ENCODE results near the gene CRIM1. TPM values are rescaled to one million over a fixed set of nuclear protein-coding genes. Genes with fewer than 3 reads are reported as not detected.

Gene CRIM1
- total RNA-seq, 1 donor from 2014 or later: 3.1 TPM

Other genes with a start within 250 kb of the CRIM1 start
- gene FEZ2, start 242.4 kb downstream of the CRIM1 start, total RNA-seq: 17.2 and 18.6 TPM in 2 replicates